Neural cell (in vitro differentiated cells): ENCODE data around the gene TRAK1.

Source experiments
- CTCF ChIP-seq: fragments of 450-650 bp; IDR thresholded peaks from 2 replicates; pipeline ENCODE4 v1.5.1; 2014; ENCODE audit warnings: antibody characterized with exemption, mild to moderate bottlenecking, moderate library complexity; ENCODE audit not compliant: poor library complexity, severe bottlenecking
- EP300 ChIP-seq: fragments of 450-650 bp; conservative IDR thresholded peaks from 2 replicates; pipeline ENCODE4 v1.6.1; 2014; ENCODE audit warnings: antibody characterized with exemption, mild to moderate bottlenecking, moderate library complexity; ENCODE audit not compliant: poor library complexity, severe bottlenecking
- EZH2 ChIP-seq: fragments of 200-600, 300-800 bp; shearing (Covaris generic), sonication (generic); IDR thresholded peaks from 2 replicates; pipeline ENCODE4 v1.6.1; 2014; ENCODE audit warnings: antibody characterized with exemption, low read length, borderline replicate concordance, mild to moderate bottlenecking; ENCODE audit not compliant: insufficient read depth, poor library complexity, severe bottlenecking
- MXI1 ChIP-seq: fragments of 450-650 bp; conservative IDR thresholded peaks from 2 replicates; pipeline ENCODE4 v1.6.1; 2014; ENCODE audit warnings: antibody characterized with exemption, mild to moderate bottlenecking; ENCODE audit not compliant: poor library complexity, severe bottlenecking
- POLR2AphosphoS5 ChIP-seq: IDR thresholded peaks from 2 replicates; pipeline ENCODE4 v1.6.1; 2012
- RAD21 ChIP-seq: fragments of 450-650 bp; conservative IDR thresholded peaks from 2 replicates; pipeline ENCODE4 v1.6.1; 2014; ENCODE audit warnings: antibody characterized with exemption, mild to moderate bottlenecking, moderate library complexity
- REST ChIP-seq: IDR thresholded peaks from 2 replicates; pipeline ENCODE4 v1.6.1; 2012; ENCODE audit warnings: borderline replicate concordance
- SMC3 ChIP-seq: fragments of 450-650 bp; conservative IDR thresholded peaks from 2 replicates; pipeline ENCODE4 v1.6.1; 2014; ENCODE audit warnings: antibody characterized with exemption, mild to moderate bottlenecking, moderate library complexity; ENCODE audit not compliant: poor library complexity
- TAF1 ChIP-seq: IDR thresholded peaks from 2 replicates; pipeline ENCODE4 v1.6.1; 2012; ENCODE audit warnings: low read depth

GRCh38 chr3:42229942-42230688, 139.0 kb downstream of the TRAK1 start:
- TF ChIP-seq REST (no peak), CTCF (peak; percentile 83), POLR2AphosphoS5 (no peak), EZH2 (no peak), MXI1 (no peak), TAF1 (no peak), RAD21 (peak; percentile 87), SMC3 (peak; percentile 89), EP300 (no peak)
